ENCODE measurements around the gene CHRNB1.
A peak's percentile ranks its signal among the peaks of the same experiment; 100 is the strongest.

- TF ChIP-seq POLR2A (IDR thresholded peaks at IDR 0.05) (peak; percentile 37 to 50), CTCF (IDR thresholded peaks at IDR 0.05) (peak in 1 of 5 experiments; percentile 13)
These were observed 38.6 kb downstream of the CHRNB1 start for GRCh38 chr17:7483255-7484066.

All from tibial nerve (tissue), 3 donors.